Right ventricle myocardium inferior (tissue), 1 donor: ENCODE measurements around the gene RNF135. TPM values are rescaled to one million over a fixed set of nuclear protein-coding genes. Genes with fewer than 3 reads are reported as not detected.
"Not testable (repeated sequence)": the region's sequence is repeated elsewhere in the genome, so short reads cannot be mapped to it uniquely, and the experiment has no call there.

Experiments
- ATAC-seq: fragments of 200-7000 bp; cut with Tn5 transposase; one replicate; pipeline ENCODE4 v1.9.1; 2020; ENCODE audit warnings: mild to moderate bottlenecking, moderate library complexity
- DNase-seq: peaks from one replicate; pipeline ENCODE4 v3.0.0; 2021; ENCODE audit errors: missing footprints
- intact Hi-C: fragments of 100-400 bp; cut with DNase I; formaldehyde crosslinking; loops from one replicate; pipeline ENCODE4 v1.11.0; 2022
- total RNA-seq: library from RNA; stranded (reverse); fragmentation: NEBNext Ultra II Directional; extraction: Animal tissue kit (Norgen Biotek cat#: 25700); gene quantifications from one replicate; pipeline ENCODE4 v1.2.1, GENCODE V29; 2021
- donor health status: DM: no; HTN: yes; CAD: no; lungs with severe emphysema.

The RNF135 gene
- total RNA-seq, 1 donor from 2014 or later, result 5.7 TPM

- intact Hi-C loops, result no loop called here
- ATAC-seq, result no peak
- no peak for DNase-seq
Measured at GRCh38 chr17:30982855-30983254, 12.0 kb downstream of the RNF135 start.

GRCh38 chr17:30990458-30990857 lies 19.6 kb downstream of the RNF135 start:
- intact Hi-C loops, result no loop called here
- ATAC-seq, result no peak

GRCh38 chr17:30992551-30992950 lies 21.7 kb downstream of the RNF135 start:
- DNase-seq (no peak), ATAC-seq (no peak)
- intact Hi-C loops, result no loop called here

More at GRCh38 chr17:30990458-30990857, 19.6 kb downstream of the RNF135 start:
- no peak for DNase-seq

- no peak for DNase-seq
- ATAC-seq, result no peak
Measured at GRCh38 chr17:30995347-30995746, 24.5 kb downstream of the RNF135 start.

GRCh38 chr17:30996486-30996885 lies 25.6 kb downstream of the RNF135 start:
- ATAC-seq, result no peak
- no peak for DNase-seq
- intact Hi-C loops, result no loop called here

More at GRCh38 chr17:30995347-30995746, 24.5 kb downstream of the RNF135 start:
- intact Hi-C loops, result no loop called here

- intact Hi-C loops, result no loop called here
- no peak for DNase-seq
- ATAC-seq, result no peak
Measured at GRCh38 chr17:30997270-30997669, 26.4 kb downstream of the RNF135 start.

GRCh38 chr17:30997842-30998241 lies 27.0 kb downstream of the RNF135 start:
- intact Hi-C loops, result no loop called here
- ATAC-seq, result no peak
- DNase-seq, result no peak

GRCh38 chr17:31002047-31002446 lies 31.2 kb downstream of the RNF135 start:
- intact Hi-C loops, result no loop called here
- ATAC-seq, result no peak
- DNase-seq, result no peak

- ATAC-seq (no peak), DNase-seq (no peak)
- intact Hi-C loops, result no loop called here
Measured at GRCh38 chr17:31003225-31003866, 32.5 kb downstream of the RNF135 start.

GRCh38 chr17:31004160-31004559 lies 33.3 kb downstream of the RNF135 start:
- ATAC-seq, result no peak
- intact Hi-C loops, result no loop called here
- DNase-seq, result no peak

GRCh38 chr17:31007695-31008373 lies 37.0 kb downstream of the RNF135 start:
- ATAC-seq (no peak), DNase-seq (no peak)
- intact Hi-C loops, result loop anchor here (5.0 kb wide), 1 partner anchor 36 kb away; the partner anchor contains the start of gene RNF135

GRCh38 chr17:31008374-31009041 lies 37.7 kb downstream of the RNF135 start:
- DNase-seq (peak; percentile 81), ATAC-seq (peak; percentile 88)
- intact Hi-C loops, result loop anchor here (5.0 kb wide), 1 partner anchor 36 kb away; the partner anchor contains the start of gene RNF135

- intact Hi-C loops, result loop anchor here (5.0 kb wide), 1 partner anchor 37 kb away; the partner anchor contains the start of gene RNF135
- DNase-seq, result not testable (repeated sequence)
- peak; percentile 32 for ATAC-seq
Measured at GRCh38 chr17:31009042-31009702, 38.3 kb downstream of the RNF135 start.

GRCh38 chr17:31010014-31010413 lies 39.2 kb downstream of the RNF135 start:
- intact Hi-C loops, result loop anchor here (5.0 kb wide), 1 partner anchor 82 kb away; the partner anchor contains the start of gene NF1

GRCh38 chr17:31013844-31014243 lies 43.0 kb downstream of the RNF135 start:
- ATAC-seq (no peak), DNase-seq (no peak)
- intact Hi-C loops, result loop anchor here (2.0 to 5.0 kb wide), 2 partner anchors 78 to 203 kb away; partner anchors contain the start of gene NF1

More at GRCh38 chr17:31010014-31010413, 39.2 kb downstream of the RNF135 start:
- not testable (repeated sequence) for DNase-seq, ATAC-seq

- intact Hi-C loops, result no loop called here
- ATAC-seq (no peak), DNase-seq (no peak)
Measured at GRCh38 chr17:31015639-31016038, 44.8 kb downstream of the RNF135 start.

GRCh38 chr17:31019004-31019403 lies 48.2 kb downstream of the RNF135 start:
- no peak for ATAC-seq
- intact Hi-C loops, result no loop called here

GRCh38 chr17:31023171-31023570 lies 52.3 kb downstream of the RNF135 start:
- DNase-seq, intact Hi-C loops, ATAC-seq: not testable (repeated sequence)

More at GRCh38 chr17:31019004-31019403, 48.2 kb downstream of the RNF135 start:
- no peak for DNase-seq

- ATAC-seq (no peak), DNase-seq (no peak)
- intact Hi-C loops, result no loop called here
Measured at GRCh38 chr17:31031841-31032240, 61.0 kb downstream of the RNF135 start.
